Loucy (cell line): Measurements from ENCODE around the gene TRPM5.

Source experiments
- H2AFZ ChIP-seq: fragments of 200-600 bp; sonication (generic); 2 replicates; pipeline ENCODE4 v1.6.0; 2016; ENCODE audit warnings: antibody characterized with exemption, mild to moderate bottlenecking, low read length, moderate library complexity
- H3F3A ChIP-seq: fragments of 200-600 bp; 2 replicates; pipeline ENCODE4 v1.6.0; 2016; ENCODE audit warnings: antibody characterized with exemption, low read depth, mild to moderate bottlenecking
- H3K27me3 ChIP-seq: fragments of 200-600 bp; sonication (generic); 2 replicates; pipeline ENCODE4 v1.6.1; 2014; ENCODE audit warnings: low read length, mild to moderate bottlenecking; ENCODE audit not compliant: insufficient read depth, poor library complexity, severe bottlenecking
- H3K36me3 ChIP-seq: fragments of 200-600 bp; sonication (generic); 2 replicates; pipeline ENCODE4 v1.6.1; 2016; ENCODE audit warnings: low read length; ENCODE audit not compliant: insufficient read depth
- H3K4me1 ChIP-seq: fragments of 200-600 bp; sonication (generic); 2 replicates; pipeline ENCODE4 v1.5.1; 2014; ENCODE audit warnings: low read length, mild to moderate bottlenecking; ENCODE audit not compliant: insufficient read depth, poor library complexity, severe bottlenecking
- H3K4me2 ChIP-seq: fragments of 200-600 bp; sonication (generic); 2 replicates; pipeline ENCODE4 v1.6.0; 2014; ENCODE audit warnings: antibody characterized with exemption, low read length, low read depth, mild to moderate bottlenecking; ENCODE audit not compliant: poor library complexity, severe bottlenecking
- H3K4me3 ChIP-seq: fragments of 200-600 bp; sonication (generic); 2 replicates; pipeline ENCODE4 v1.5.1; 2014; ENCODE audit warnings: low read length, mild to moderate bottlenecking, mixed read lengths; ENCODE audit not compliant: poor library complexity, severe bottlenecking
- H3K79me2 ChIP-seq: fragments of 200-600 bp; sonication (generic); 2 replicates; pipeline ENCODE4 v1.6.1; 2014; ENCODE audit warnings: low read length; ENCODE audit not compliant: insufficient read depth
- H3K9ac ChIP-seq: fragments of 200-600 bp; sonication (generic); 2 replicates; pipeline ENCODE4 v1.6.0; 2014; ENCODE audit warnings: mild to moderate bottlenecking, low read depth, low read length, moderate library complexity; ENCODE audit not compliant: poor library complexity, severe bottlenecking
- H3K9me2 ChIP-seq: fragments of 200-600 bp; sonication (generic); replicated peaks from 2 replicates; pipeline ENCODE4 v1.6.1; 2016; ENCODE audit warnings: low read depth, low read length, mixed read lengths
- H3K9me3 ChIP-seq: fragments of 200-600 bp; sonication (generic); 2 replicates; pipeline ENCODE4 v1.6.1; 2014; ENCODE audit warnings: mild to moderate bottlenecking, antibody characterized with exemption, low read length, low read depth; ENCODE audit not compliant: insufficient read depth
- H4K20me1 ChIP-seq: fragments of 200-600 bp; sonication (generic); 2 replicates; pipeline ENCODE4 v1.6.0; 2014; ENCODE audit warnings: antibody characterized with exemption, low read length, mild to moderate bottlenecking; ENCODE audit not compliant: insufficient read depth, poor library complexity, severe bottlenecking
- CTCF ChIP-seq: fragments of 200-600 bp; sonication (generic); conservative IDR thresholded peaks from 2 replicates; pipeline ENCODE4 v1.5.1; 2014; ENCODE audit warnings: mild to moderate bottlenecking, antibody characterized with exemption, low read length
- EZH2phosphoT487 ChIP-seq: fragments of 200-600 bp; IDR thresholded peaks from 2 replicates; pipeline ENCODE4 v1.6.1; 2018; ENCODE audit warnings: antibody characterized with exemption, mild to moderate bottlenecking, moderate library complexity, borderline replicate concordance

Gene TRPM5

GRCh38 chr11:2434506-2435255 lies 9.6 kb downstream of the TRPM5 start:
- H3K79me2 ChIP-seq, result no peaks in the 10 kb centered on the region
- H3K27me3 ChIP-seq, result no peaks in the 10 kb centered on the region
- no peaks in the 10 kb centered on the region for H3K9me3 ChIP-seq
- TF ChIP-seq CTCF (no peak), EZH2phosphoT487 (no peak)
- H3F3A ChIP-seq, result no peaks in the 10 kb centered on the region
- no peaks in the 10 kb centered on the region for H3K4me1 ChIP-seq
- no peak overlapping the region for H3K4me3 ChIP-seq
- H3K4me2 ChIP-seq, result no peak overlapping the region
- H3K36me3 ChIP-seq, result no peaks in the 10 kb centered on the region
- H2AFZ ChIP-seq, result no peak overlapping the region
- no peaks in the 10 kb centered on the region for H3K9me2 ChIP-seq
- no peak overlapping the region for H3K9ac ChIP-seq
- no peaks in the 10 kb centered on the region for H4K20me1 ChIP-seq

GRCh38 chr11:2434008-2434407 lies 10.3 kb downstream of the TRPM5 start:
- Histone ChIP-seq H3K9ac (no peak overlapping the region), H3F3A (no peaks in the 10 kb centered on the region), H3K4me1 (no peaks in the 10 kb centered on the region), H2AFZ (no peak overlapping the region), H3K27me3 (no peaks in the 10 kb centered on the region), H3K9me3 (no peaks in the 10 kb centered on the region), H4K20me1 (no peaks in the 10 kb centered on the region), H3K4me2 (no peak overlapping the region), H3K79me2 (no peaks in the 10 kb centered on the region), H3K36me3 (no peaks in the 10 kb centered on the region), H3K4me3 (no peak overlapping the region), H3K9me2 (no peaks in the 10 kb centered on the region)
- no peak for TF ChIP-seq EZH2phosphoT487
- TF ChIP-seq CTCF, result no peak

DNA sequence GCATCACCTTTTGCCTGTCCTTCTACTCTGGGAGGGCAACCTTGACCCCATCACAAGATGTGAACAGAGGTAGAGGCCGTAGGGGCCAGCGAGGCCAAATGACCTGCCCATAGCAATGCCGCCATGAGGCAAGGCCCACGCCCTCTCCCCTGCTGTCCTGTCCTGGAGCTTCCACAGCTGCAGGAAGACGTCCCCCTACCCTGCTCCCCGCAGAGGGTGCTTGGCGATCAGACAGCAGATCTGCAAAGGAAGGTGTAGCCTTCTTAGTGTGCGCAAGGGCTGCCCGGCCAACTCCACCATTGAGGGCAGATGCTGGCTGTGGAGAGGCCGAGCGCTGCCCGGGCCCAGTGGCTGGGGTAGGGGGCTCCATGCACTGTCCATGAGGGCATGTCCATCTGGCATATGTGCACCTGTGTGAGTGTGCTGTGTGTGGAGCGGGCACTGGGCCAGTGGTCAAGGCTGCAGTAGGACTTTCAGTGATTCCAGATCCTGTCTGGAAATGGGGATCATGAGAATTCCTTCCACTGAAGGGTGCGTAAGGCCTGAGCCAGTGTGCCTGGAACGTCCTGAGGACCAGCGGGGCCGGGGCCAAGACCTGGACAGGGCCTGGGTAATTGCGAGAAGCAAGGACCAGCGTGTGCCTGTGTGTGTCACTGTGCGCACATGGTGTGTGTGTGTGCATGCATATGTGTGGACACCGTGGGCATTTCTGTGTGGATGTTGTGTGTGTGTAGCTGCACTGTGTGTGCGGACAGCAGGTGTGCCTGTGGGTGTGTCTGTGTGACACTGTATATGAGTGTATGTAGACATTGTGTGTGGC lies 11.0 kb downstream of the TRPM5 start:
- Histone ChIP-seq H3K4me1 (no peaks in the 10 kb centered on the region), H3K36me3 (no peaks in the 10 kb centered on the region), H3F3A (no peaks in the 10 kb centered on the region), H3K9me2 (no peaks in the 10 kb centered on the region), H2AFZ (no peak overlapping the region), H3K4me2 (no peak overlapping the region), H3K9ac (no peak overlapping the region), H3K79me2 (no peaks in the 10 kb centered on the region), H3K9me3 (no peaks in the 10 kb centered on the region), H3K27me3 (no peaks in the 10 kb centered on the region), H3K4me3 (no peak overlapping the region), H4K20me1 (no peaks in the 10 kb centered on the region)
- no peak for TF ChIP-seq CTCF
- TF ChIP-seq EZH2phosphoT487, result no peak
